B cell (primary cell): ENCODE data around the gene INAFM2. TPM values are rescaled to one million over a fixed set of nuclear protein-coding genes. Genes with fewer than 3 reads are reported as not detected.
A peak's percentile ranks its signal among the peaks of the same experiment; 100 is the strongest.

ENCODE experiments used
- ATAC-seq: fragments of 200-7000 bp; cut with Tn5 transposase; one replicate; pipeline ENCODE4 v1.10.0; 2021; ENCODE audit warnings: low read depth, mild to moderate bottlenecking, moderate number of reproducible peaks, moderate library complexity
- CTCF ChIA-PET: fragments of 350-600 bp; sonication (Branson Sonifier 250); formaldehyde crosslinking; loops from one replicate; lab custom pipeline; 2021; ENCODE audit warnings: antibody characterized with exemption, inconsistent platforms; lab: Charles Lee
- POLR2A ChIA-PET: fragments of 350-600 bp; sonication (Branson Sonifier 250); formaldehyde crosslinking; loops from one replicate; lab custom pipeline; 2021; ENCODE audit warnings: antibody characterized with exemption; lab: Charles Lee
- DNase-seq: peaks from one replicate; pipeline ENCODE4 v3.0.0; 2013
- H2AFZ ChIP-seq: 2 replicates; pipeline ENCODE4 v1.6.1; 2012; ENCODE audit warnings: mild to moderate bottlenecking, low read depth, low read length; ENCODE audit not compliant: insufficient read depth, poor library complexity, severe bottlenecking
- H3K27ac ChIP-seq, 2 donors: 1 replicate in 1 of 2; 2 replicates in 1 of 2; pipeline ENCODE4 v1.5.1; 2012 to 2013; ENCODE audit warnings: low read length in 2 of 2, mild to moderate bottlenecking in 2 of 2, moderate library complexity in 1 of 2
- H3K27me3 ChIP-seq, 4 experiments: fragments of 200-600 bp in 1 of 4; sonication (generic) in 1 of 4; replicated peaks in 1 of 4; 1 replicate in 2 of 4; 2 replicates in 2 of 4; pipeline versions ENCODE4 v1.6.1 to v1.7.0; 2013 to 2016; ENCODE audit warnings: low read length in 3 of 4, mild to moderate bottlenecking in 2 of 4, mixed read lengths in 1 of 4, moderate library complexity in 1 of 4; ENCODE audit not compliant: insufficient read depth in 4 of 4, control insufficient read depth in 3 of 4; ENCODE audit errors: control extremely low read depth in 1 of 4
- H3K36me3 ChIP-seq, 2 experiments: replicated peaks in 1 of 2; 1 replicate in 1 of 2; 2 replicates in 1 of 2; pipeline versions ENCODE4 v1.6.1 to v1.7.1; 2013; ENCODE audit warnings: low read length in 1 of 2; ENCODE audit not compliant: insufficient read depth in 2 of 2, control insufficient read depth in 1 of 2; ENCODE audit errors: control extremely low read depth in 1 of 2, extremely low read depth in 1 of 2
- H3K4me1 ChIP-seq, 2 donors: fragments of 200-600 bp in 1 of 2; sonication (generic) in 1 of 2; 1 replicate in 1 of 2; 2 replicates in 1 of 2; pipeline versions ENCODE4 v1.5.1 to v1.6.1; 2013 to 2017; ENCODE audit warnings: low read length in 2 of 2; ENCODE audit not compliant: control insufficient read depth in 2 of 2, insufficient read depth in 2 of 2
- H3K4me2 ChIP-seq: replicated peaks from 2 replicates; pipeline ENCODE3; 2012; ENCODE audit warnings: mild to moderate bottlenecking, low read depth, low read length; ENCODE audit not compliant: poor library complexity, severe bottlenecking
- H3K4me3 ChIP-seq, 5 experiments: fragments of 200-600 bp in 1 of 5; sonication (generic) in 1 of 5; 1 replicate in 3 of 5; 2 replicates in 2 of 5; pipeline versions ENCODE4 v1.5.1 to v1.7.0; 2011 to 2016; ENCODE audit warnings: low read length in 4 of 5, mild to moderate bottlenecking in 4 of 5, low read depth in 2 of 5, control low read depth in 1 of 5, moderate library complexity in 1 of 5; ENCODE audit not compliant: insufficient read depth in 1 of 5; ENCODE audit errors: control extremely low read depth in 1 of 5, extremely low read depth in 1 of 5
- H3K79me2 ChIP-seq: fragments of 200-600 bp; sonication (generic); one replicate; pipeline ENCODE4 v1.6.0; 2016; ENCODE audit warnings: low read length; ENCODE audit not compliant: control insufficient read depth, insufficient read depth
- H3K9ac ChIP-seq: fragments of 200-600 bp; sonication (generic); 2 replicates; pipeline ENCODE4 v1.6.1; 2017; ENCODE audit warnings: mild to moderate bottlenecking, low read length, moderate library complexity
- H3K9me3 ChIP-seq, 3 donors: one replicate each; pipeline versions ENCODE4 v1.6.1 to v1.7.1; 2013; ENCODE audit warnings: low read length in 2 of 3; ENCODE audit not compliant: control insufficient read depth in 2 of 3, insufficient read depth in 1 of 3; ENCODE audit errors: control extremely low read depth in 1 of 3
- H4K20me1 ChIP-seq: 2 replicates; pipeline ENCODE4 v1.6.0; 2012; ENCODE audit warnings: mild to moderate bottlenecking, low read length; ENCODE audit not compliant: insufficient read depth, control insufficient read depth, poor library complexity, severe bottlenecking
- H3K27ac Mint-ChIP-seq: one replicate; pipeline ENCODE4 v1.8.0; 2021; ENCODE audit warnings: mixed read lengths
- H3K27me3 Mint-ChIP-seq: one replicate; pipeline ENCODE4 v1.8.0; 2021; ENCODE audit warnings: mixed read lengths
- H3K4me1 Mint-ChIP-seq: one replicate; pipeline ENCODE4 v1.8.0; 2021; ENCODE audit warnings: mixed read lengths
- H3K4me3 Mint-ChIP-seq: one replicate; pipeline ENCODE4 v1.8.0; 2021; ENCODE audit warnings: mixed read lengths
- H3K9me3 Mint-ChIP-seq: one replicate; pipeline ENCODE4 v1.8.0; 2022; ENCODE audit warnings: mixed read lengths; ENCODE audit not compliant: insufficient read depth
- CTCF ChIP-seq: fragments of 200-600 bp; IDR thresholded peaks from one replicate; pipeline ENCODE4 v1.8.0; 2022; ENCODE audit warnings: antibody characterized with exemption, mild to moderate bottlenecking
- EZH2 ChIP-seq: IDR thresholded peaks from 2 replicates; pipeline ENCODE4 v1.6.1; 2012; ENCODE audit warnings: borderline replicate concordance, low read depth, mild to moderate bottlenecking, moderate library complexity, low read length; ENCODE audit not compliant: insufficient read depth, poor library complexity, severe bottlenecking
- WGBS: methylation state at CpG from one replicate; pipeline ENCODE4 v1.1.5; 2013; ENCODE audit warnings: missing lambda C conversion rate; ENCODE audit not compliant: insufficient coverage; 5-methylcytosine and 5-hydroxymethylcytosine counted together
- intact Hi-C: fragments of 100-400 bp; cut with micrococcal nuclease; formaldehyde crosslinking; loops from one replicate; pipeline ENCODE4 v1.10.0; 2022
- polyA plus RNA-seq: library from polyadenylated mRNA; depleted of rRNA; stranded (reverse); fragments of >200 nt; gene quantifications from 2 replicates; pipeline ENCODE4 v1.2.3, GENCODE V29; 2012
- total RNA-seq, 2 donors: library from RNA; stranded (reverse); fragments of 120-200 nt in 1 of 2; gene quantifications; 1 replicate in 1 of 2; 2 replicates in 1 of 2; pipeline versions ENCODE4 v1.2.3 to v1.2.4, GENCODE V29; 2013 to 2022

INAFM2 gene
- total and polyA plus RNA-seq, 2 donors (not counting 1 experiment from before 2014, with no cell fraction given), result 3.0 to 7.0 TPM

DNA sequence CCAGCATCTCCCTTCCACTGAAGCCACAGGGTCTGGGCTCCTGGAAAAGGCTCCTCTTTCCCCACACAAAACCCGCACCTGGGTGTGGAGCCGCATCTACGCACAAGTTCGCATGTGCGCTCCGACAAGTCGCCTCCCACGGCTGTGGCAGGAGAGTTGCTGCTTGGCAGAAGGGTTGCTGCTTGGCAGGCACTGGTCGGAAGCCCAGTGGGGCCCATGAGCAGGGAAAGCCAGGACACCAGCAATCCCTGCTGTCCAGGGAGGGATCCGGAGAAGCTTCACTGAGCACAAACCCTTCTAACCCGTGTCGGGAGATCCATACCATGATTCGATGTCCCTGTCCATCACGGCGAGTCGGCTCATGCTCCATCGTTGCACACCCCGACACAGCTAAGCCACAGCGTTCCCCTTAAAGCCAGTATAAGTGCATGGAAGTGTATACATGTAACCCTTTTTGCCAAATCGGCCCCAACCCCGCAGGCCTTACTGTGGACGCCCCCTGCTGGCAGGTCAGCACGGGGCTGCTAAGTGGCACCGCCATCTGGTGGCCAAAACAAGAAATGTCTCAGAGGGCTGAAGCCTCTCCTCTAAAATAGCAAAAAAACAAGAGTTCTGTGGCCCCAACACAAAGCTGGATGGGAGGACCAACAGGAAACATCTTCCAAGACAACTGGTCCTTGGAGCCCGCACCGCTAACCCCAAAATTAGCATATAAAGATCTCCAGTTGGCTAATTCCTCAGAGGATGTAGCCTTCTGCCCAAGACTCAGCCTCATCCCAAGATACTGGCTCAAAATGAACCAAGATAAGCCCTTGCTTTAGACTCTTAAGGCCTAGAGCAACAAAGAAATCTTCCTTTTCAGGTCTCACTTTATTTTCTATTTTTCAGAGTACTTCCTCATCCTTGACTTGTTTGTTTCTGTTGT, 48.9 kb upstream of the INAFM2 start:
- POLR2A ChIA-PET, result no interaction called here
- Mint-ChIP-seq H3K27ac (peak overlapping the region; percentile 68), H3K4me1 (peaks cover 22% of the 10 kb centered on the region), H3K27me3 (peaks cover 18% of the 10 kb centered on the region), H3K9me3 (no peaks in the 10 kb centered on the region), H3K4me3 (no peak overlapping the region)
- H3K79me2 ChIP-seq, result no peaks in the 10 kb centered on the region
- H4K20me1 ChIP-seq, result no peaks in the 10 kb centered on the region
- H3K27ac ChIP-seq, result no peak overlapping the region
- CTCF ChIA-PET, result interaction anchor here (0.6 to 12.3 kb wide), 73 partner anchors 8 to 1160 kb away, joined by 3 to 382 read pairs (median 4); partner anchors contain the start of genes ANKRD63, BMF, BUB1B and CCDC9B
- H3K4me1 ChIP-seq, result peaks cover 6 to 18% of the 10 kb centered on the region in 2 donors
- no peaks in the 10 kb centered on the region for H3K36me3 ChIP-seq
- DNase-seq (peak; percentile 92), ATAC-seq (peak; percentile 85)
- peak overlapping the region; percentile 34 for H2AFZ ChIP-seq
- H3K9me3 ChIP-seq, result peaks cover 0 to 6% (median 0%) of the 10 kb centered on the region in 3 donors
- TF ChIP-seq CTCF, result peak; percentile 100
- no peak for TF ChIP-seq EZH2
- H3K9ac ChIP-seq, result no peak overlapping the region
- H3K4me3 ChIP-seq, result no peak overlapping the region
- 61% methylated on average over 24 of the region's 26 CpGs for WGBS
- peaks cover 0 to 28% (median 9%) of the 10 kb centered on the region in 4 experiments for H3K27me3 ChIP-seq
- intact Hi-C loops, result loop anchor here (1.0 to 5.0 kb wide), 5 partner anchors 57 to 488 kb away; partner anchors contain the start of genes BMF and BUB1B
- no peak overlapping the region for H3K4me2 ChIP-seq
